Measurements from ENCODE around the gene QSOX1.

The QSOX1 gene

GRCh38 chr1:180236698-180237509, 82.2 kb downstream of the QSOX1 start:
- DNase-seq = no peak

- DNase-seq = no peak
Observed at GRCh38 chr1:180237869-180238476, 83.3 kb downstream of the QSOX1 start.

- DNase-seq = no peak
Observed at GRCh38 chr1:180238675-180239074, 84.0 kb downstream of the QSOX1 start.

GRCh38 chr1:180239145-180240096, 84.8 kb downstream of the QSOX1 start:
- DNase-seq = no peak

- DNase-seq = no peak
Observed at GRCh38 chr1:180241716-180242544, 87.3 kb downstream of the QSOX1 start.

GRCh38 chr1:180243517-180244221, 89.0 kb downstream of the QSOX1 start:
- DNase-seq = no peak

- DNase-seq = no peak
Observed at GRCh38 chr1:180244840-180245239, 90.2 kb downstream of the QSOX1 start.

- no peak for DNase-seq
Observed at GRCh38 chr1:180246579-180246978, 91.9 kb downstream of the QSOX1 start.

- DNase-seq = peak; percentile 33
Observed at GRCh38 chr1:180247061-180247460, 92.4 kb downstream of the QSOX1 start.

GRCh38 chr1:180247580-180247979, 92.9 kb downstream of the QSOX1 start:
- DNase-seq = no peak

GRCh38 chr1:180248176-180248575, 93.5 kb downstream of the QSOX1 start:
- DNase-seq = no peak

GRCh38 chr1:180248731-180249681, 94.3 kb downstream of the QSOX1 start:
- DNase-seq = no peak

GRCh38 chr1:180249725-180250498, 95.2 kb downstream of the QSOX1 start:
- DNase-seq = no peak

- no peak for DNase-seq
Observed at GRCh38 chr1:180250499-180250770, 95.8 kb downstream of the QSOX1 start.

GRCh38 chr1:180250883-180251509, 96.3 kb downstream of the QSOX1 start:
- no peak for DNase-seq

GRCh38 chr1:180251526-180252305, 97.0 kb downstream of the QSOX1 start:
- no peak for DNase-seq

- peak; percentile 78 for DNase-seq
Observed at GRCh38 chr1:180252638-180253536, 98.2 kb downstream of the QSOX1 start.

Measured in activated CD4-positive, alpha-beta T cell treated with anti-CD3 and anti-CD28 coated beads, Interleukin-2, amount 50 U/mL, for 16 hours (primary cell).